ENCODE results near the gene FYN.
"Not testable (repeated sequence)": the region's sequence is repeated elsewhere in the genome, so short reads cannot be mapped to it uniquely, and the experiment has no call there.

Gene FYN

DNA sequence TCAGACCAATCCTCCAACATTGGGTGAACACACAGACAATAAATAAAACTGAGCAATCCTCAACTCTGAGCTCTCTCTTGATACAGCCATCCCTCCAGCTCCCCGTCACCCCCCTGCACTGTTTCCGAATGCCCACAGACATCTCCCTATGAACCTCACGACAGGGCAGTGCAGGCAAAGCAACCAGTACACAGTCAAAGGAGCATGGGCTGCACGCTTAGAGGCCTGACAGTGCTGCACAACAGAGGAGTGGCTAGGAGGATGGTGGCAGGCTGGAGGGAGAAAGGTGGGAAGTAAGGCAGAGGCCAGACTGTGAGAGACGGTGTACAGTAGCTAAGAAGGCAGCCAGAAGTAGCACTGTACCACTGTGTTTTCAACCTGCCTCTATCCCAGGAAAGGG is 24.0 kb downstream of the FYN start:
- DNase-seq, result no peak

DNA sequence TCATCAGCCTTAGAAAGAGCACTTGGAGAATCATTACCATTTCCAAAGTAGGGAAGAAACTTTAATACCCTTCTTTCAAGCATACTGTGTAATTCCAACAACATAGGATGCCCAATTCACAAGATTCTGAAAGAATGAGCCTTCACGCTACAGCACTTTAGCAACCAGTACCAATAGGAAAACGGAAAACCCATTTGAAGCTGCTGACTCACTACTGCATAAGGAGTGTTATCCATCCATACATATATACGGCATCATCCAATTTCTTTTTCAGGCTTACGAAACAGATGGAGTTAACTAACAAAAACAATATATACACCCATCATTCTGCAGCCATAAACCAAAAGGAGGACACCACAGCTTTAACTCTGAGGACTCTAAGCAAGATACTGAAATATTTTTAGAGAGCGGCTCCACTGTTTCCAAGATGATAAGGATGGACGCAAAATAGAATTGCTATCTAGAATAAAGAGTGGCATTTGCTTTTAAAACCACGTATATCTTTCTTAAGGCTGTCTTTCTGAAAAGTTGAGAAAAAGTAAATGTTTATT is 24.9 kb downstream of the FYN start:
- no peak for DNase-seq

DNA sequence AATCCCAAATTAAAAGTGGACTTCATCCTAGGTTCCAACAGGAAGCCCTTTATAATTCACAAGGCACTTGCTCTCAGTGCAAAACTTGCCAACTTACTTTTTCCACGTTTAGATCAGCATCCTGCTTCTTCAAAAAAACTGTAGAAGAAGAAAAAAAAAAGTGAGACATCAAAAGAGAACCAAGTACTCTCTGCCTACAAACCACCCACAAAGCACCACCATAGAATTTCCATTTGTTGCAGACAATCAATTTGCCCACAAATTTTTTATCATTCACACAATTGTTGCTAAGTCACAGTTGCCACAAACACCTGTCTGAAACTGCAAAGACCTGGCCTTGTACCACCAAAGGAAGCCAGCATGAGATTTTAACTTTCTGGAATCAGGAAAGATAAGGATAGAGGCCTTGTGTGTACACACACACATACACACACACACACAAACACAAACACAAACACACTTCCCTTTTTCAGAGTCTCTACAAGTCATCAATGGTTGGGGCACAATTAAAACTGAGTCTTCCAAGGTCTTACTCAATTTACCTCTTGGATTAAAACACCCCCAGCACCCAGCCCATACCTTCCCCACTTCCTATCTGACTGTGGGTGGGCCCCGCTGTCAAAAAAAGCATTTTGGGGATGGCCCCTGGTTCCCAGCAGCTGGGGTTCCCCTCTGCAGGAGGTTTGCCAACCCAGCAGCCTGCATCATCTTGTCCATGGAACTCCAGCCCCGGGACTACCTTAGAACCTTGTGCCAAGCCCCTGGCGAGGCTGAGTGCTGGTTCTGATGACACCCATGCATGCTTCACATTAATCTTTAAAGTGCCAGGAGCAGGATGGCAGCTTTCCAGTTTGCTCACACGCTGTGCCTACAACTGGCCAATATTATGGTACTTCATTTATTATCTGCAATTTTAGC is 26.5 kb downstream of the FYN start:
- DNase-seq, result peak; percentile 77

DNA sequence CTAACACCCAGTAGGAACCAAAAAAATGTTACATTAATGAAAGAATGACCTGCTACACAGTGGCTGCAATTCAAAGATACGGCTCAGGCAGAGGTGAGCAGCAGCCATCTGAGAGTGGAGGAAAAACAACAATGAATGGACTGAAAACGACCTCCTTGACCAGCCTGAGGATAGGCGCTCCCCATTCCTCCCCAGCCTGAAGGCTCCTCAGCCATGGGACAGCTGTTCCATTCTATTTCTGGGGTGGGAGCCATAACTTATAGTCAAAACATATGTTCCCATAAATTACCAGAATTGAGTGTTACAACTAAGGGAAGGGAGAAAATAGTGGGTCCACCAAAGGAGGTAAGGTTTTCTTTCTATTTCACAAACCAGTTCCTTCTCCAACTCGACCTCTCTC is 27.2 kb downstream of the FYN start:
- no peak for DNase-seq

DNA sequence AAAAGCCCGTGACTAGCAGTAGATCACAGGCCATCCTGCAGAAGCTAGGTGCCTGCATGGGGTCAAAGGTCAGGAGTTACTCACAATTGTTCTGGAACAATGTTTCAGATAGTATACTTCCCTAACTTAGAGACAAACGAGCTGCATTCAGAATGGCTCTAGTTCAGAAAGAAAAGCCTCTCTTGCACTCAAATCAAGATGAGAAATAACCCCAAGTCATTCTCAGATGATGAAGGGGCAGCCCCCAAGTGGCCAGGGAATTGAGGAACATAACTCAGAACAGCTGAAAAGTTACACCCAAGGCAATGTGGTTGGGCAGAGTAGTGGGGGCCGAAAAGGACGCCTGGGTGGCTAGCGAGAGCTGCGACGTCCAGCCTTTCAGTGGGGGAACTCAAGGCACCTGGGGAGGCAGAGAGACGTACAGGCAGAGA is 27.8 kb downstream of the FYN start:
- DNase-seq, result no peak

DNA sequence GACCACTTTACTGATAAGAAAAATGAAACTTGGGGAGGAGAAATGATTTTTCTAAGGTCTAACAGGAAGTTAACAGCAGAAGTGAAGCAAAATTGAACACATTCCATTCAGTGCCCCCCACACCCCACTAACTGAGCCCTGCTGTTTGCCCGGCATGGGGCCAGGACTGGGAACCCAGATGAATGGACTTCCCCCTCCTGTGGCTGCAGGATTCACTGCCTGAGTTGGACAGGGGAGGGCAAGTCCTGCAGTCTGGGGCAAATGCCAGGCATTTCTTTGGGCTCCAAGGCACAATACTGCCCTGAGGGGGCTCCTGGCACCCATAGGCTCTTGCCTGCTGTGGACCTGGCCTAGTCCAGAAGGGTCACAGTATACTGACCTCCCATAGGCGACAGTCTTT is 28.3 kb downstream of the FYN start:
- no peak for DNase-seq

DNA sequence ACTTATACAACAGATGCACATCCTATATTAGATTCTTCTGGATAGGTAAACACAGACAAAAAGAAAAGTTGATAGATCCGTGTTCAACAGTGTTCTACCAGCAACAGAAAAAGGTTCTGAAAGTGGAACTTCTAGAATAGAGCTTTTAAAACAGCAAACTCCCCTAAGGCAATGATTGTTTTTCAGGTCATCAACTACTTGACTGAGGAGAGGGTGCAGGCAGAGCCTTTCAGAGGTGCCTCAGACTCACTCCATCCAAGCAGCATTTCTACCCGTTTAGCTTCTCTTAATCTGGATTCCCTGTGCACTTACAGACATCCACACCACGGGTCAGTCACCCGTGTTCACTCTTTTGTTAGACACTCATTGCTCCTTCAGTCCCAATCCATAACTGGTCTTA is 28.9 kb downstream of the FYN start:
- DNase-seq, result no peak

DNA sequence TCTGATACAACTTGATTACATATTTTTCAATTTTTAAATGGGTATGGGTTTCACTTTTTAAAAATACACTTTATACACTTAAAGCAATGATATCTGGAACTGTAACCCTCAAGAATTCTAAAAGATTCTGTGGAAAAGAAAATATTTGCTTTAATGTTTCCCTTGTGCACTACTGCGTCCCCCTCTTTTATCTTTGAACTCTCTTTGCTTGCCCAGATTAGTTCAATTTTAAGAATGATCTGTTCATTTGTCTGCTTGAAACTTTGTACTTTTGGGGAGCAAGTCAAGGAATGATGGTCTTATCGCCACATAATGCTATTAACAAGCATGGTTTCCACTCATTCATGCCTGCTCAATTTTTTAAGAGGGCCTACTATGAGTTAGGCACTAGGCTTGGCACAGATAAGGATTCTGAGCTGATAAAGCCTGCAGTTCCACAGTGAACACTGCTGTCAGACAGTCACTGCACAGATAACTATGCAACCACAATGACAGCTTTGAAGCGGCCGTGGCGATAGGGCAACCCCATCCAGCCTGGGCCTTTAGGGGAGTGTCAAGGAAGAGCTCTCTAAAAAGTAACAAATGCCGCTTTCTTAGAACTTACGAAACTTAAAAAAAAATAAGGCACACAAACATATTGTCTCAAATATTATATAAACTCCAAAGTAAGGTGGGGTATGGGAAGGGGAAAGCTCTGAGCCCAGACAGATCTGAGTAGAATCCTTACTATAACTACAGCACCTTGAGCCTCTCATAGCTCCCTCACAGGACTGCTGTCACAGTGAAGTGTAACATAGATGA is 29.7 kb downstream of the FYN start:
- DNase-seq, result peak; percentile 76

DNA sequence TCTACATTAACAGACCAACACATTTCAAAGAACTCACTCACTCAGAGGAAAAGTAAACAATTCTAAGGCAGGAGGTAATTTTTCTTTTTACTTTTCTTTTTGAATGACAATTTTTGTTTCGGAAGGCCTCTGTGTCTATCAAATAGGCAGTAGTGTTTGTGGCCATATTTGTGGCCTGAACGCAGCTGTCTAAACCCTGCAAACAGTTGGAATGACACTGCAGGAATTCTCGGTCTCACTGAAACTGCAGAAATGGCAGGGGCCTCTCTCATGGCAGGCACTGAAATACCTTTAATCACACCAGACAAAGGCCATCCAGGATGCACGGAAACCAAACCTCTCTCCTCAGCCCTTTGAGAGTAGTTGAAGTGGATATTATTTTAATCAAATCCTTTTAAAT is 30.4 kb downstream of the FYN start:
- no peak for DNase-seq

DNA sequence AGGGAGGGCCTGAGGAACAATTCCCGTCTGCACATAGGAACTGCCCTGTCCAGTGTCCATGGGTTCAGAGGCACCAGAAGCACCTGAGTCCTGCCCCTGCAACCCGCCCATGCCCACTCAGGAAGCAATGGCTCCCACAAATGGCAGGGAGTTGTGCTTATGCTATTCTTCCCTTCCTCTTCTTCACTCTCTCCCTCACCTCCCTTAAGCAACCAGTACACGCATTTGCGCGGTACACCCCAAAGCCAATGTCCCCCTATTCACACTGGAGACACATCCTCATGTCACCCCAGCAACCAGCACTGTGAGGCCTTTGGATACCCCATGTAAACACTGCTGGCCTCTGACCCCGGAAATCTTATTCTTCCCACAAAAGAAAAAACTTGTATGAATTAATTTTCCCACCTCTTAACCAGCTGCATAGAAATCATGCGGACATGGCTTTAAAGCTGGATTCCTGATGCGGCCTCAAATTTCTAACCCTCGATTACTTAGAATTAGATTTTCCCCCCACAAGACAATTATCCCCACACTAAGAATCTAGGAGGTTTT is 30.9 kb downstream of the FYN start:
- no peak for DNase-seq

DNA sequence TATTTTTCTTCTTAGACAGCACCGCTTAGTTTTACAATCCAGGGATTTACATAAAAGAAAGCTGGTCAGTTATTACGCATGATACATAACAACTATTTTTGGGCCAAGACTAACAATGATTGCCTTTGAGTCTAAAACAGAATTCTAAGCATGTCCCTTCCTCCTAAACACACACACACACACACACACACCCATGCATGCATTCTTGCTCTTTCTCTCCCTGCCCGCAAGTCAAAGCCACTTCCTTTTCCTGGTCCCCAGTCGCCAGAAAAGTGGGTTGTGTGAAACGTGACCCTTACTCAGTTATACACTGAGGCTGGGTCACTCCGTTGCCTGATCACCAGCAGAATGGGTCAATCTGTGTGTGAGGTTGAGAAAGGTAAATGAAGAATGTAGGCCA is 31.4 kb downstream of the FYN start:
- DNase-seq, result peak; percentile 62

DNA sequence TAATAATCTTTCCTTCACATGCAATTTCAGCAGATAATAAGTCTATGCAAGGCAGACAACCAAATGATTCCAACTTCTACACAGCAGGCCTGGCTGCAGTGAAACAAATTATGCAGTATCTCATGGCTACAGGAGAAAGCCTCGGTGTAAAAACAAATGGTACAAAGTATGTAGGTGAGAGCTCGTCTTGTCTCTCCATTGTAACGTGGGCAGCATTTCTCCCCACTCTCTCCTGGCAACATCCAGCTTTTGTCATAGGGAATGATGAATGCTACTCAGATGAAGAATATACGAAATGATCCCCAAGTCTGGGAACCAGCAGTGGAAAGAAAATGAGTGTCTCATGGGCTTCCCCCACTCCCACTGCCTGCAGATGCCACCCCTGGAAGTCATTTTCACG is 32.4 kb downstream of the FYN start:
- DNase-seq, result no peak

DNA sequence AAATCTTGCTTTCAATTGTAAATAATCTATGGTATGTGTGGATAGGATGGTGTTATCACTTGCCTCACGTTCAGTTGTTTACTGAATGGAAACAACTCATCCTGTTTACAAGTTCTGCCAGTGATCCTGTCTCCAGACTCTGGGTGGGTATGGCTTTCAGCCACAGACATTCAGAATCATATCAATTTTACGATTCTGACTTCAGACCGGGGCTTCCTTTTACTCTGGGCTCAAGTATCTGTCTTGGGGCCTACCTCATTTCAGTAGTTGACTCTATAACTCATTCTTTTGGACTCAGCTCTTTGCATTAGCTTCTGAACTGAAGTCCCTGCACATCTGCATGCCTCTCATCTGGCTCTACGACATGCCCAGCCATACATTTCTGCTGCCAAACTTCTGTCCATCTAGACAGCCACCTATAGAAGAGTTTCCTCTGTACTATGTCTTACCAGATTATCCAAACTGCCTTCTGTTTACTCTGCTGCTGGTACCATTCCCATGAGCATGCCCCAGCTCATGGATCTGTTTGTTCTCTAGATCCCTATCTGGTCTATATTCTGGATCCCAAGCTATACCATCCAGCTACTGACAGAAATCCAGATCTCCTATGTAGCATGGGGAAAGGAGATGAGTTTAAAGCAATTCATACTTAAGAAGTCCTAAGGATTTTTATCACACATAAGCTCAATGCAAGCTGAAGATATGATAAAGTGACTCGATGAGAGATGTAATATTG is 34.3 kb downstream of the FYN start:
- DNase-seq, result no peak

DNA sequence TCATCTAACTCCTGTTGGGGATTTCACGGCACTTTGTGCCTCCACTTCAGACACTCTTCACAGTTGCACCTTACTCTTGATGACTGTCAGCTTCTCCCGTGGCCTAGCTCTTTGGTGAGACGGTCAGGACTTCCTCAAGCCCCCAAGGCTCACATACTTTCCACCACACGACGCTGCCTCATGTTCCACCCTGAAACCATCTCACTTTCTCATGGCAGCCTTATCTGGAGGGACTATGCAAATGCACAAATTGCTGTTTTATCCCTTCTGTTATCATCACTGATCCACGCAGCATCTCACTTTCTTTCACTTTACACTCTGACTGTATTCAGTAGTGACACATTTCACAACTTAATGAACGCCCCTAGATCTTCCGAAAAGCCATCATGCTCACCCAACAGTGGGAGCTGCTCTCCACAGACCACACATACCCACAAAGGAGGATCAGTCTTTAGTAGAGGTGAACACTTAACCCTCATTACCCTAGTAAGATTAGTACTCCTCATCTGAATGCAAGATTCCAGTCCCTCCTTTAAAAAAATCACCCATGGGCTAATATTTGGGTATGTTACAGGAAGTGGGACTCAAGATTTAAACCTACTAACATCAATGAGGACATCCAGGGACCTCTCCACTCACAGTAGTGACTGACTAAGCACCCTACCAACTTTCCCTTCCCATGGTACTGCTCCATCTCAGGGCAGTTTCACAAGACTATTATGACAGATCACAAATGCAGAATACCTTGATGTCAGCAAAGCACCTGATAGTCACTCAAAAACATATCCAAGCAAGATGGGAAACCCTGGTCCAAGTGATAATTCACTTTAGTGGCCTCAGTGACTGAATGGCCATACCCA is 35.4 kb downstream of the FYN start:
- peak; percentile 52 for DNase-seq

DNA sequence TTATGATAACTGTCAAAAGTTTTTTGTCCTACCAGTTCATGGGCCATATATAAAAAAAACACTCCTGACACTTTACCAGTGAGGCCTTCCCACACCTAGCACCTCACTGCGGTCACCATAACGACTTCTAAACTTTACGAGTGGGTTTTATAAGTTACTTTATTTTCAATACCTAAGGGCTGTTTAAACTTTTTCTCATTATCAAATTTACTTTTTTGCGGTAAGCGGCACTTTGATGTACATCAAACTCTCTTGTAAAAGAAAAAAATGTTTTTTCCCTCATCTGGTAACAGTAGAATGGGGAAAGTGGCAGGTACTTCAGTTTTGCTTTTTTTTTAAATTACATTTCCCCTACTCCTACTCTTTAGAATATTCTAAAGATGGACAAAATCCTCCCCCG is 36.2 kb downstream of the FYN start:
- DNase-seq, result peak; percentile 69

DNA sequence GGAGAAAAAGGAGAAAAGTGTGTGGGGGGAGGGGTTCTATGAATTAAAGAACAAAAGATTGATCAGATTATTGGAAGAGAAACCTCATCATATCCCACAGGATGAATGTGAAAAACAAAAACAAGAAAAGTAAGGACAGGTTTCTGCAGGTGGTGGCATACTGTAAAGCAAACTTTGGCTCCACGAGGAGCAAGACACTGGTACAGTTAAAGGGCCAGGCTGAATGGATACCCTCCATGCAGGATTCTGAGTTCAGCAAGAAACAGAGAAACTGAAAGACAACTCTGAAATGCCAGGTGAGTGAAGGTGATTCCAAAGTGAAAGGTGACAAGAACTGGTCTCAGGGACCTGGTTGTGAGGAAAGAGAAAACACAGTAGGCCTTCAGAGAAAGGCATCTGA is 37.4 kb downstream of the FYN start:
- no peak for DNase-seq

DNA sequence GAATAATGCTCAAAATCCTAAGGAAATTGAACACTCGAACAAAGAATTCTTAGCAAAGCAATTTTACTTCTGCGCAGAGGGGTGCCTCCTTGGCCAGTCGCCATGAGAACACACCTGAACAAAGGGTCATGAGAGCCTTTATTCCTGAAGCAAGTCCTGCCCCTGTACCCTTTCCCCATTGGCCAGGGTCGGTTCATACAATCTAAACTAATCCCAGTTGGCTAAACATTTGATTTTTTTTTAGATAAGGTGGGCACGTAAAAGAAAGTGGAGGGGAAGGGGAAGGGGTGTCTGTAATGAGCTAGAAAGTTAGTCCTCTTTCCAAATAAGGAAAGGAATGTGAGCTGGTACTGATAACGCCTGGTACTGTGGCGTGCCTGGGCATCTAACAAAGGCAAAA is 37.9 kb downstream of the FYN start:
- not testable (repeated sequence) for DNase-seq

DNA sequence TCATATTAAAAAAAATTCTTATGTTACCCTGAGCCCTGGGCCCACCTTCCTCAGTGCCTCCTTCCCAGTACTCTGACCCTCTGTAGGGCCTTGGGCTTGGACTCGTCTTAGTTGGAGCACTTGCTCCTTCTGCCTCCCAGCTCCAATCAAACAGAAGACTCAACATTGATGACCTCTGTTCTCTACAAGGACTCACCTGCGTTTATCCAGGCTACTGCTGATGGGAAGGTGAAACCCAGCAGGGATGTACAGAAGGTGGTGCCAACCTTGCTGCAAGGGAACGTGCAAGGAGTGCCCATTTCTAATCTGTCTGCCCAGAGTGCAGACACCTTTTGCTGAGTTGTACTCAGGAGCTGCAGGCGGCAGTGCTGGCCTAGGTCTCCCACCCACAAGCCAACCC is 38.9 kb downstream of the FYN start:
- no peak for DNase-seq

DNA sequence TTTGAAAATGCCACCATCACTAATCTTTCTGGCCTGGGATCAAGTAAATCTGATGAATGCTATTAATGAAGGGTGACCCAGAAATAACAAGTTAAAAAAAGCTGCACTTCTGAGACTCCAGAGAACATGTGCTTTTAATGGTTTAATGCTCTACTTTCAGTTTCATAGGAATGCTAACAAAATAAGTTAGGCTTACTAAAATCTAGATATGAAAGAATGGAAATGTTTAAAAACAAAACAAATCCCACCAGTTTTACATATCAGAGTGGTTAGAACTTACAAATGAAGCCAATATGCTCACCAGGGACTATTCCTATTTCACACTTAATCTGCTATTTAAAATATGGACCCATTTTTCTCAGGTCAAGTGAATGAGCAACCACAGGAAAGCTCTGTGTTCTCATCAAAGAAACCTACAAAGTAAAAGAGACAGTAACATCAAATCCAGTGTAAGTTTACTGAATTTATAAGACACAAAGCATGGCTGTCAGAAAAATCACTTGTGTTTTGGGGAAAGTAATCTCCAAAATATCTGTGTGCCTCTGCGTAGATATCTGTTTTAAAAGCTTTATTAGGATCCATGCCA is 40.3 kb downstream of the FYN start:
- DNase-seq, result no peak

DNA sequence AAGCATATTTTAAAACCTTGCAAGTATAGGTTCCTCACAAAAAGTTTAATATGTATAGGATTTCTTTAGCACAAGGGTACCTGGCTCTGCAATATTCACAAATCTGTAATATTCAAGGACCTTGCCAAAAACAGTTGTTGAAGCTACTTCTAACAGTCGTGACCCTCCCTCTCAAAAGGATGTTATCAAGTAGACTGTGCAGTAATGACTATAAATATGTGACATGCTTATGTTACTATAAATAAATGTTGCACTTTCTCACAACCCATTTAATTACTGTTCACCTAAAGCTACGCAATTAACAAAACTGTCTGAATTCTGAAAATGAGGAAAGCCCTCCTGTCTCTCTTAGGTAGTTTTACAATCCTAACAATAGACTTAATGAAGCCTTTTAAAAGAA is 41.8 kb downstream of the FYN start:
- no peak for DNase-seq

DNA sequence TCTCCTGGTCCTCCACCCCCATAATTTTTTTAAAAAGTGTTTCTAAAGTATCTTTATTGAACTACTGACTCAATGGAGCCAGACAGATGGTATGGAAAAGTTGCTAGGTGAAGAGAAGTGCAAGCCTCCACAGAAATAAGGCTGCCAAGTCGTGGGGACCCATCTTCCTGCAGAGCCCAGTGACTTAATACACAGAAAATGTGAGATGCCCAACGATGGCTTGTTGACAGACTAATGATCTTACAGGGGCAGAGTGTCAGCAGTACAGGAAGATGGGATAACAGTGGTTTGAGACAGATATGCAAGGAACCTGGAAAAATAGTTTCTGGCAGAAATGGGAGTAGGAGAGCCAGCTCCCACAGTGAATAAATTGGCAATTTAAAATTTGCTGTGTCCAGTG is 43.3 kb downstream of the FYN start:
- DNase-seq, result no peak
